ENCODE data around the gene ARL15.

The ARL15 gene

DNA sequence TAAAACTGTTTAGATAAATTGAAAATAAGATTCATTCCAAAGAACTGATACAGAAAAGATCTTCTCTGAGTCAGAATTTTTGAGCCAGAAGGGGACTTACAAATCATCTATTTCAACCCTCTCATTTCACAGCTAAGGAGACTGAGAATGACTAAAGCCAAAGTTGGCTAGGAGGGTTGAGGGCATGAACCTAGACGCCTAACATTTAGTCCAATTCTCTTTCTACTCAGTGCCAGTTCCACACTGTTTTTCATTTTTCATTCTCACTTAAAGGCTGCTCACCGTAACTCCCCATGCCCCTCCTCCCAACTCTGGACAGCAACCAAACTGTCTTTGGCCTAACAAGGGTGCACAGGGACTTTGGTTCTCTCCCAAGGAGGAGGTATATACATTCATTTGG, 386.0 kb downstream of the ARL15 start:
- H3K4me3 ChIP-seq (replicated peaks; ENCODE audit: low read depth, low read length): no peak overlapping the region
- TF ChIP-seq, protein P1, sequence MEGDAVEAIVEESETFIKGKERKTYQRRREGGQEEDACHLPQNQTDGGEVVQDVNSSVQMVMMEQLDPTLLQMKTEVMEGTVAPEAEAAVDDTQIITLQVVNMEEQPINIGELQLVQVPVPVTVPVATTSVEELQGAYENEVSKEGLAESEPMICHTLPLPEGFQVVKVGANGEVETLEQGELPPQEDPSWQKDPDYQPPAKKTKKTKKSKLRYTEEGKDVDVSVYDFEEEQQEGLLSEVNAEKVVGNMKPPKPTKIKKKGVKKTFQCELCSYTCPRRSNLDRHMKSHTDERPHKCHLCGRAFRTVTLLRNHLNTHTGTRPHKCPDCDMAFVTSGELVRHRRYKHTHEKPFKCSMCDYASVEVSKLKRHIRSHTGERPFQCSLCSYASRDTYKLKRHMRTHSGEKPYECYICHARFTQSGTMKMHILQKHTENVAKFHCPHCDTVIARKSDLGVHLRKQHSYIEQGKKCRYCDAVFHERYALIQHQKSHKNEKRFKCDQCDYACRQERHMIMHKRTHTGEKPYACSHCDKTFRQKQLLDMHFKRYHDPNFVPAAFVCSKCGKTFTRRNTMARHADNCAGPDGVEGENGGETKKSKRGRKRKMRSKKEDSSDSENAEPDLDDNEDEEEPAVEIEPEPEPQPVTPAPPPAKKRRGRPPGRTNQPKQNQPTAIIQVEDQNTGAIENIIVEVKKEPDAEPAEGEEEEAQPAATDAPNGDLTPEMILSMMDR (IDR thresholded peaks at IDR 0.05; ENCODE audit: low read length, missing control alignments): no peak
- DNase-seq (ENCODE audit: low read depth): peak; percentile 16

DNA sequence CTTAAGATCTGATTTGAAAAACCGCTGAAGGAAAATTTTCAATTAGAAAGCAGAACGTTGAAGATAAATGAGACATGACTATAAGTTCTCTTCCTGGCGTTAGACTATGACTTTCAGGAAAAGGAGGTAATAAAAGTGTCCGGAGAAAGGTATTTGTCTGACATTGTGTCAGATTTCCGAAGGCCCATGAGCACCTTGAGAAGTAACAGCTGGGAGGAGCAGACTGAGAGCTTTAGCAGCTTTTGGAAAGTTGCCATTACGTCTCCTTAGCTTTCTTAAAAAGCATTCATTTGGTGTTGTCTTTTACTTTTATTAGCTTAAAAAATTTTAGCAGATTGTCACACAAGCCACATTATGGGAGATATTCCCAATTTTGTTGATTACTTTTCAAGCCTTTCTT, 386.4 kb downstream of the ARL15 start:
- TF ChIP-seq, protein P1 (IDR thresholded peaks at IDR 0.05; ENCODE audit: low read length, missing control alignments): no peak
- DNase-seq (ENCODE audit: low read depth): peak; percentile 54

DNA sequence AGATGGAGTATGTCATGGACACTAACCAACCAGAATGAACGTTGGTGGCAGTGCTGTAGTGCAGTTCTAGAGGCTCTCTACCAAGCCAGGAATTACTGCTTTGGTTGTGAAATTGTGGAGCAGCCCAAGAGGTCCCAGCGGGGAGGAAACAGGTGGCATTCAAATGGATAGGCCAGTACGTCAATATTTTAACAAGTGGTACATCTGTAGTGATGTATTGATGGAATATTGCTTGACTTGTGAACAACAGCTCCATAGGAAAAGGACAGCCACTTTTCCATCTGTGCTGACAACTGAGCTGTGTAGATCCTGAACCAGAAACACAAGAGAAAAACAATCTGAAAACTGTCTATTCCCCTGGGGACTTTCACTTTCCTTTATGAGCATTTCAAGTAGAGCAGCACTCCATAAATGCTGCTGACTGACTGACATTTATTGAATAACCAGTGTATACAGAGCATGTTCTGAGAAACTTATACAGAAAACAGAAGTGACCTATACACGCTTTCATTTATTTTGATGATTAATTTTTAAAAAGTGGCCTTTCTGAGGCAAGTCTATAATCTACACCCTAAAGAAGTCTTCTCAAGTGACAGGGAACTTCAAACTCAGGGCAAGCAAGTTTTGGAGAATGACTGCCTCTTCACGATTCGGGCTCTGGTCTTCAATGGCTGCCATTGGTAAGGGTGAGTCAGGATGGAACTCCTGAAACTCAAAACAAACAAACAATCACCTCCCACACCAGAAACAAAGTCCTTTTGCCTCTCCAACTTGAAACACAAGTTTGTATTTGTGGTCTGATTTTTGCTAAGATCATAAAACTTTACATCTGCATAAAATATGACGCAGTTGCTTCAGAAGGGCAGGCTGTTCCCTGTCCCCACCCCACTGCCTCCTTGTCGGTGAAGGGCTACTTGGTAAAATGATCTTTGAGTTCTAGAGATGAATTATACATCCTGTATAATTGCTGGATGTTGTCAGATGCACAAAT, 387.6 kb downstream of the ARL15 start:
- TF ChIP-seq, protein P1 (IDR thresholded peaks at IDR 0.05; ENCODE audit: low read length, missing control alignments): no peak
- no peak for DNase-seq (ENCODE audit: low read depth)
- H3K4me3 ChIP-seq (replicated peaks; ENCODE audit: low read depth, low read length): no peak overlapping the region

More for the DNA sequence above, 386.4 kb downstream of the ARL15 start:
- no peak overlapping the region for H3K4me3 ChIP-seq (replicated peaks; ENCODE audit: low read depth, low read length)

DNA sequence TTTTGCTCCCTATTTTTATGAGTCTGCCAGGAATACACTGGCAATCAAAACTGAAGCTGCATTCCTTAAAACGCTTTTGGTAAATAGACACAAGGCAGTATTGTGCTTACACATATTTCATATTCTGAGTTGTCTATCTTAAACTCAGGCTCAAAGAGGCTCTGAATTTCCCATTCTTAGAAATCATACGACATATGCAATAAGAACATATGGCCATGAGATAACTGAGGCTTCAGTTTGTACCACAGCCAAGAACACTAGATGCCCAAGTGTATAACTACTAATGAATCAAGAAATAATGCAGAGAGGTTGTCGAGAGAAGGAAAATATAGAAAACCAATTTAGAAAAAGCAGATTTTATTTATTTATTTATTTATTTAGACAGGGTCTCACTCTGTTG, 392.5 kb downstream of the ARL15 start:
- no peak overlapping the region for H3K4me3 ChIP-seq (replicated peaks; ENCODE audit: low read depth, low read length)
- DNase-seq (ENCODE audit: low read depth): no peak
- TF ChIP-seq, protein P1 (IDR thresholded peaks at IDR 0.05; ENCODE audit: low read length, missing control alignments): no peak

DNA sequence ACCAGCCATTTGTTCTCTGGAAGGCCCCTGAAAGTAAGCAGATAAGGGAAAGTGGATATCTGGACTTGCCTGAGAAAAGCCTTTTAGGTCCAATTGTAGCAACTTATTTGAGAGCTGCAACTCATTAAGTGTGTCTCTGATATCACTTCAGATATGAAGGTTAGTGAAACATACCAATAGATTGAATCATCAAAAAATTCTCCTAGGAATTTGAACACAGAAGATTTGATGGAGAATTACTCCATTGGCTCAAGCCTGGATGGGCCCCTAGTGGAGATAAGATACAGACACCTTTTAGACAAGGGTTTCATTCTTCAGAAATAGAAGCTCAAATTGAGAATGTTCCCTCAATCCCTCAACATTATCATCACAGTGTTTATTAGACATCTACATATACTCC, 393.3 kb downstream of the ARL15 start:
- no peak overlapping the region for H3K4me3 ChIP-seq (replicated peaks; ENCODE audit: low read depth, low read length)
- TF ChIP-seq, protein P1 (IDR thresholded peaks at IDR 0.05; ENCODE audit: low read length, missing control alignments): peak; percentile 23
- DNase-seq (ENCODE audit: low read depth): peak; percentile 37

DNA sequence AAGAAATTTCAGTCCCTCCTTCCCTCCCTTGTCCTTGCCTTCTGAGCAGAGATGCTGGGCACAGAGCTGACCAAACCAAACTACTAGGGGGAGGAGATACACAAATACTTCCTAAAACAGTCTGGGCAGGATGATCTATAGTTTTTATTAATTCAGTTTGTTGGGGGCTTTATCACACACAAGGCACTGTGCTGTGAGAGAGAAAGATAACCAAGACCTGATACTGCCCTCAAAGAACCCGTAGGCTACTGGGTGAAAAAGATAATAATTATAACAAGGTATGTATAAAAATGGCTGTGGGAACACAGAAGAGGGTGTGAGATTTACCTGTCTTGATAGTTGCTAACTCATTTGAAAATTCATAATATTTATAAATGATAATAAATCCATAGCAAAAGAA, 395.3 kb downstream of the ARL15 start:
- no peak overlapping the region for H3K4me3 ChIP-seq (replicated peaks; ENCODE audit: low read depth, low read length)
- TF ChIP-seq, protein P1 (IDR thresholded peaks at IDR 0.05; ENCODE audit: low read length, missing control alignments): no peak
- DNase-seq (ENCODE audit: low read depth): no peak

Measured in fibroblast of pulmonary artery (primary cell).